GM12891 (cell line): ENCODE data around the gene TRMT1.

Experiments used
- PAX5 ChIP-seq: IDR thresholded peaks from 2 replicates; pipeline ENCODE4 v1.6.1; 2011; ENCODE audit warnings: low read length, moderate library complexity, mild to moderate bottlenecking; ENCODE audit not compliant: insufficient read depth, severe bottlenecking
- POLR2A ChIP-seq: IDR thresholded peaks from 2 replicates; pipeline ENCODE4 v1.6.1; 2011; ENCODE audit warnings: low read depth, low read length, control low read depth
- TAF1 ChIP-seq: IDR thresholded peaks from 2 replicates; pipeline ENCODE4 v1.6.1; 2011; ENCODE audit warnings: low read depth, low read length, control low read depth

DNA sequence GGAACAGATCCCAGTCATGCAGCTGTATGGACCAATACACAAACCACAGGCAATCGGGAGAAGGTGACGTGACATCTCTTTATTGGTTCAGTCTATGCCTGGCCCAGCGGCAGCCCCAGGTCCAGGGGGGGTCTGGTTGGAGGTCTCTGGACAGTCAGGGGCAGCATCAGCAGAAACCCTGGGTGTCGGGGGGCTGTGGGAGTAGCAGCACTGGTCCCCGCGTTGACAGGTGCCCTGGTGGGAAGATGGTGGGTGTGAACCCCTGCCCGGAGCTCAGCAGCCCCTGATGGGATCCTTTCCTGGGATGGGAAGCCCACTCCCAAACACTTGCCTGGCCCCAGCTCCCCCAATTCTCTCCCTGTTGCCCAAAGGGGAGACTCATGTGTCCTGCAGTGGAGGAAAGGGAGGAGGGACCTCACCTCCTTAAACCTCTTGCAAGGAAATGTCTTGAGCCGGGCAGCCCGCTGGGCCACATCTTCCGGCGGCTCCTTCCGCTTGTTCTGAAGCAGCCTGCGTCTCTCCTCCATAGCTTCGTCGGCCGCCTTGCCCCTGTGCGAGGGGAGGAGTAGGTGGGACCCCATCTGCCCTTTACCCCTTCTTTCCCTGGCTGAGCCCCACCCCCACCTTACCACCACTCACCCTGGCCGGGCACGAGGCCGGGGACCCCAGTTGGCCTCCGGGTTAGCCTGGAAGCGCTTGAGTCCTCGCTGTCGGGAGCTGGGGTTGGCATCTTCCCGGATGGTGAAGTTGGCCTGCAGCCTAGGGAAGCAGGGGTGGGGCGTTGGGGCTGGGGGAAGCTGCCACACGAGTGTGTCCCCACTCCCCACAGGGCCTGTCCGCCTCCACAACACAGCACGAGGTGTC lies 11.5 kb downstream of the TRMT1 start:
- no peak for TF ChIP-seq POLR2A
- no peak for TF ChIP-seq TAF1
- TF ChIP-seq PAX5: no peak
